SU-DHL-6 (cell line): ENCODE data around the gene KRTAP29-1.

Source experiments
- H2AFZ ChIP-seq: fragments of 200-600 bp; sonication (generic); 2 replicates; pipeline ENCODE4 v1.6.1; 2014; ENCODE audit warnings: low read depth, mild to moderate bottlenecking, moderate library complexity, mixed read lengths, antibody characterized with exemption, low read length; ENCODE audit not compliant: severe bottlenecking
- H3F3A ChIP-seq: fragments of 200-600 bp; shearing (Covaris generic); 2 replicates; pipeline ENCODE4 v1.6.0; 2016; ENCODE audit warnings: antibody characterized with exemption, mild to moderate bottlenecking; ENCODE audit not compliant: insufficient read depth
- H3K27ac ChIP-seq: fragments of 200-600 bp; sonication (generic); 2 replicates; pipeline ENCODE4 v1.5.1; 2016; ENCODE audit warnings: low read depth, mild to moderate bottlenecking, low read length, moderate library complexity, mixed read lengths
- H3K27me3 ChIP-seq: fragments of 200-600 bp; sonication (generic), shearing (Covaris generic); 2 replicates; pipeline ENCODE4 v1.6.0; 2014; ENCODE audit warnings: mild to moderate bottlenecking, low read length
- H3K36me3 ChIP-seq: fragments of 200-600 bp; sonication (generic); 2 replicates; pipeline ENCODE4 v1.6.1; 2014; ENCODE audit warnings: mild to moderate bottlenecking, low read length, mixed read lengths
- H3K4me2 ChIP-seq: fragments of 300-600, 200-600 bp; shearing (Covaris generic), sonication (generic); 2 replicates; pipeline ENCODE4 v1.6.0; 2014; ENCODE audit warnings: low read length, low read depth, mild to moderate bottlenecking; ENCODE audit not compliant: poor library complexity, severe bottlenecking
- H3K4me3 ChIP-seq: fragments of 200-600 bp; sonication (generic); 2 replicates; pipeline ENCODE4 v1.5.1; 2014; ENCODE audit warnings: antibody characterized with exemption, low read length, mild to moderate bottlenecking, mixed read lengths; ENCODE audit not compliant: insufficient read depth, poor library complexity, severe bottlenecking
- H3K79me2 ChIP-seq: fragments of 200-600 bp; sonication (generic); 2 replicates; pipeline ENCODE4 v1.6.1; 2014; ENCODE audit warnings: mild to moderate bottlenecking, low read length, moderate library complexity; ENCODE audit not compliant: insufficient read depth
- H3K9ac ChIP-seq: fragments of 200-600 bp; sonication (generic); 2 replicates; pipeline ENCODE4 v1.7.0; 2014; ENCODE audit warnings: mild to moderate bottlenecking, low read length
- H3K9me2 ChIP-seq: fragments of 200-600 bp; sonication (generic); replicated peaks from 2 replicates; pipeline ENCODE4 v1.6.1; 2014; ENCODE audit warnings: low read length; ENCODE audit not compliant: insufficient read depth
- H3K9me3 ChIP-seq: fragments of 200-600 bp; sonication (generic); 2 replicates; pipeline ENCODE4 v1.6.1; 2014; ENCODE audit warnings: low read length, mixed read lengths; ENCODE audit not compliant: insufficient read depth
- H4K20me1 ChIP-seq: fragments of 200-600 bp; sonication (generic); 2 replicates; pipeline ENCODE4 v1.6.1; 2014; ENCODE audit warnings: low read depth, mild to moderate bottlenecking, antibody characterized with exemption, low read length, moderate library complexity, mixed read lengths
- CTCF ChIP-seq: fragments of 200-600 bp; sonication (generic); IDR thresholded peaks from one replicate; pipeline ENCODE4 v1.5.1; 2017; ENCODE audit warnings: antibody characterized with exemption, mild to moderate bottlenecking, low read length, moderate library complexity; ENCODE audit not compliant: insufficient read depth, poor library complexity, severe bottlenecking
- EZH2phosphoT487 ChIP-seq: fragments of 200-600 bp; sonication (generic), shearing (Covaris generic); conservative IDR thresholded peaks from 2 replicates; pipeline ENCODE4 v1.6.1; 2018; ENCODE audit warnings: mild to moderate bottlenecking, antibody characterized with exemption, low read length, moderate library complexity, mixed read lengths

KRTAP29-1 gene

GRCh38 chr17:41340934-41341861 is 38.5 kb upstream of the KRTAP29-1 start:
- Histone ChIP-seq H3K79me2 (no peaks in the 10 kb centered on the region), H3K9me2 (no peaks in the 10 kb centered on the region), H2AFZ (no peak overlapping the region), H3K27ac (no peak overlapping the region), H3K9me3 (no peaks in the 10 kb centered on the region), H3K36me3 (no peaks in the 10 kb centered on the region), H3K4me3 (no peak overlapping the region), H3K4me2 (no peak overlapping the region), H3K9ac (no peak overlapping the region), H4K20me1 (no peaks in the 10 kb centered on the region), H3F3A (no peaks in the 10 kb centered on the region), H3K27me3 (no peaks in the 10 kb centered on the region)
- TF ChIP-seq EZH2phosphoT487 (no peak), CTCF (no peak)

- no peaks in the 10 kb centered on the region for H3F3A ChIP-seq
- H3K9me3 ChIP-seq: no peaks in the 10 kb centered on the region
- no peaks in the 10 kb centered on the region for H4K20me1 ChIP-seq
- H3K9ac ChIP-seq: no peak overlapping the region
- H3K27me3 ChIP-seq: no peaks in the 10 kb centered on the region
- no peaks in the 10 kb centered on the region for H3K79me2 ChIP-seq
- no peak overlapping the region for H2AFZ ChIP-seq
- no peaks in the 10 kb centered on the region for H3K9me2 ChIP-seq
- no peak overlapping the region for H3K4me2 ChIP-seq
- TF ChIP-seq EZH2phosphoT487: no peak
- TF ChIP-seq CTCF: no peak
- no peak overlapping the region for H3K27ac ChIP-seq
- H3K4me3 ChIP-seq: no peak overlapping the region
- H3K36me3 ChIP-seq: no peaks in the 10 kb centered on the region
These were observed 37.8 kb upstream of the KRTAP29-1 start for GRCh38 chr17:41340494-41340893.

GRCh38 chr17:41339571-41340172 is 37.0 kb upstream of the KRTAP29-1 start:
- Histone ChIP-seq H2AFZ (no peak overlapping the region), H3K9me2 (no peaks in the 10 kb centered on the region), H3K4me2 (no peak overlapping the region), H3K27ac (no peak overlapping the region), H4K20me1 (no peaks in the 10 kb centered on the region), H3K4me3 (no peak overlapping the region), H3K9me3 (no peaks in the 10 kb centered on the region), H3K79me2 (no peaks in the 10 kb centered on the region), H3K9ac (no peak overlapping the region), H3F3A (no peaks in the 10 kb centered on the region), H3K36me3 (no peaks in the 10 kb centered on the region), H3K27me3 (no peaks in the 10 kb centered on the region)
- TF ChIP-seq EZH2phosphoT487 (no peak), CTCF (no peak)
